ENCODE results near the gene ETV6.

- no peak for TF ChIP-seq CTCF (conservative IDR thresholded peaks at IDR 0.05; ENCODE audit: low read length)
- no peak for TF ChIP-seq EZH2phosphoT487 (IDR thresholded peaks at IDR 0.05; ENCODE audit: borderline replicate concordance)
Measured at GRCh38 chr12:11732023-11732422, 82.5 kb downstream of the ETV6 start.
